Lung (tissue), 12 donors: Measurements from ENCODE around the gene HSF5. TPM values are rescaled to one million over a fixed set of nuclear protein-coding genes. Genes with fewer than 3 reads are reported as not detected.

Experiments used
- ATAC-seq: fragments of 200-7000 bp; cut with Tn5 transposase; one replicate; pipeline ENCODE4 v1.9.1; 2020; ENCODE audit warnings: moderate number of reproducible peaks; ENCODE audit not compliant: insufficient read depth, low FRiP score
- DNase-seq, 3 donors: peaks; one replicate each; pipeline ENCODE4 v3.0.0-alpha.2; 2013 to 2017
- H3K27ac ChIP-seq, 2 donors: one replicate each; pipeline ENCODE4 v1.5.1; 2013; ENCODE audit warnings: mild to moderate bottlenecking in 2 of 2, moderate library complexity in 2 of 2, control low read depth in 1 of 2, inconsistent platforms in 1 of 2, low read depth in 1 of 2, low read length in 1 of 2
- H3K27me3 ChIP-seq, 3 donors: one replicate each; pipeline ENCODE4 v1.5.1; 2013; ENCODE audit warnings: low read length in 2 of 3; ENCODE audit not compliant: control insufficient read depth in 3 of 3, insufficient read depth in 3 of 3
- H3K36me3 ChIP-seq, 4 donors: one replicate each; pipeline ENCODE4 v1.5.1; 2013; ENCODE audit warnings: low read length in 4 of 4, mild to moderate bottlenecking in 1 of 4, moderate library complexity in 1 of 4; ENCODE audit not compliant: control insufficient read depth in 4 of 4, insufficient read depth in 4 of 4
- H3K4me1 ChIP-seq, 5 donors: one replicate each; pipeline ENCODE4 v1.5.1; 2013; ENCODE audit warnings: low read length in 5 of 5, mild to moderate bottlenecking in 2 of 5, moderate library complexity in 1 of 5; ENCODE audit not compliant: control insufficient read depth in 5 of 5, insufficient read depth in 5 of 5
- H3K4me3 ChIP-seq: one replicate; pipeline ENCODE4 v1.5.1; 2013; ENCODE audit warnings: mild to moderate bottlenecking, control low read depth, moderate library complexity
- H3K9ac ChIP-seq, 2 donors: one replicate each; pipeline ENCODE4 v1.5.1; 2013; ENCODE audit warnings: low read length in 2 of 2, control low read depth in 1 of 2; ENCODE audit not compliant: insufficient read depth in 1 of 2
- H3K9me3 ChIP-seq, 4 donors: one replicate each; pipeline ENCODE4 v1.5.1; 2013; ENCODE audit warnings: low read length in 3 of 4, mild to moderate bottlenecking in 1 of 4, moderate library complexity in 1 of 4; ENCODE audit not compliant: control insufficient read depth in 4 of 4, insufficient read depth in 3 of 4
- CTCF ChIP-seq: IDR thresholded peaks from 2 replicates; pipeline ENCODE4 v1.5.1; 2012; ENCODE audit warnings: mild to moderate bottlenecking; ENCODE audit errors: control extremely low read depth, extremely low read depth
- WGBS, 2 donors: extraction: QIAGEN DNeasy Blood & Tissue Kit; methylation state at CpG; one replicate each; pipeline ENCODE4 v1.1.7; 2013; 5-methylcytosine and 5-hydroxymethylcytosine counted together
- polyA plus RNA-seq, 2 donors: library from polyadenylated mRNA; stranded (reverse); fragments of 200-250 nt; gene quantifications; one replicate each; pipeline ENCODE4 v1.2.1, GENCODE V29; 2013
- total RNA-seq, 2 donors: library from RNA; depleted of rRNA in 1 of 2; stranded (reverse); fragments of >200 nt in 1 of 2; gene quantifications; one replicate each; pipeline ENCODE4 v1.2.1, GENCODE V29; 2014 to 2021
- donor health status: control.
- donor health status: control.
- donor health status: Bipolar disorder and iron deficiency.
- donor health status: healthy.
- donor health status: DM: yes; HTN: yes; CAD: no.

Gene HSF5
- total and polyA plus RNA-seq, 4 donors: 0.02 to 0.17 (median 0.08) TPM

GRCh38 chr17:58527949-58528348, 39.7 kb upstream of the HSF5 start:
- H3K4me1 ChIP-seq: peaks cover 0 to 68% (median 16%) of the 10 kb centered on the region in 5 donors
- H3K9ac ChIP-seq: no peak overlapping the region
- H3K27ac ChIP-seq: peak overlapping the region in 1 of 2 donors; percentile 29
- peaks cover 0 to 7% (median 0%) of the 10 kb centered on the region in 3 donors for H3K27me3 ChIP-seq
- ATAC-seq (no peak), DNase-seq (no peak)
- H3K9me3 ChIP-seq: no peaks in the 10 kb centered on the region
- H3K36me3 ChIP-seq: peaks cover 0 to 2% (median 0%) of the 10 kb centered on the region in 4 donors
- WGBS, 2 donors: 55 to 63% methylated on average over 3 of the region's 3 CpGs
- no peak overlapping the region for H3K4me3 ChIP-seq
- TF ChIP-seq CTCF: no peak

DNA sequence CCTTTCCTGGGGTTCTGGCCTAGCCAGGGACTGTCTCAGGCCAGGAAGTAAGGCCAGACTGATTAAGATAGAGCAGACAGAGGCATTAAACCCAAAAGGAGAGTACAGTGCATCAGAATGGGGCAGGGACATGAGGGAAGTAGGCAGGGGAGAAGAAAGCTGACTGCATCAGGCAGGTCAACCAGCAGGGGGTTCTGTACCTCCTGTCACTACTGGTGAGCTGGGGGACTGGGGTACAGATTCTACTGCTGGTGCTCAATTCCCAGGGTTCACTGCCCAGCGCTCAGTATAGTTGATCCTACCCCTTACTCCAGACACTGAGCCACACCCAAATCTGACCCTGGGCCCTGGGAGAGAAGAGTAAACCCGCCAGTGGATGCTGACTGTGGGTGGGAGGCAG, 39.1 kb upstream of the HSF5 start:
- 86 to 93% methylated on average over 2 of the region's 2 CpGs for WGBS, 2 donors
- Histone ChIP-seq H3K27me3 (peaks cover 0 to 3% (median 0%) of the 10 kb centered on the region in 3 donors), H3K27ac (peak overlapping the region; percentile 5 to 29), H3K36me3 (peaks cover 0 to 2% (median 0%) of the 10 kb centered on the region in 4 donors), H3K9ac (no peak overlapping the region), H3K4me3 (no peak overlapping the region), H3K9me3 (no peaks in the 10 kb centered on the region), H3K4me1 (peaks cover 0 to 63% (median 16%) of the 10 kb centered on the region in 5 donors)
- no peak for TF ChIP-seq CTCF
- ATAC-seq (no peak), DNase-seq (no peak)

DNA sequence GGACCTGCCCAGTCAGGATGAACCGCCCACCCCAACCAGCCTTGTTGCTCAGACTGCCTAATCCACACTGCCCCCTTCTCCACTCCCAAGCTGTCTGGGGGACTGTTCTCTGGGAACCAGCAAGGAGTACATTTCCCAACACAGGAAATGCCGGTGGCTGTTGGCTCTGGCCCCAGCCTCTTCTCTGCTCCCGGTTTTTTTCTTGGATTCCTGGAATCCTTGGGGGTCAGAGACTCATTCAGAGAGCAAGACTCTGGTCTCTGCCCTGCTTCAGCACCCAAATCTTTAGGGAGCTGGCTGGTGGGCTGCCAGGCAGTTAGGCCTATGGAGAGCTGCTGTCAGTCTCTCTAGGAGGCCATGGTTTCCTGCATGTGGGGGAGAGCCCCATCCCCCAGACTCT, 37.0 kb upstream of the HSF5 start:
- Histone ChIP-seq H3K4me1 (peaks cover 0 to 48% (median 16%) of the 10 kb centered on the region in 5 donors), H3K27me3 (no peaks in the 10 kb centered on the region), H3K4me3 (no peak overlapping the region), H3K9ac (peak overlapping the region in 1 of 2 donors; percentile 71), H3K27ac (peak overlapping the region; percentile 71 to 77), H3K9me3 (no peaks in the 10 kb centered on the region), H3K36me3 (peaks cover 0 to 4% (median under 1%) of the 10 kb centered on the region in 4 donors)
- ATAC-seq (no peak), DNase-seq (peak; percentile 87 to 95 (median 92))
- TF ChIP-seq CTCF: no peak
- 36 to 44% methylated on average over 3 of the region's 3 CpGs for WGBS, 2 donors

GRCh38 chr17:58521680-58522079, 33.5 kb upstream of the HSF5 start:
- WGBS, 2 donors: 94 to 95% methylated on average over 10 of the region's 10 CpGs

More at GRCh38 chr17:58521680-58522079, 33.5 kb upstream of the HSF5 start:
- Histone ChIP-seq H3K4me3 (no peak overlapping the region), H3K27me3 (no peaks in the 10 kb centered on the region), H3K9me3 (no peaks in the 10 kb centered on the region), H3K27ac (no peak overlapping the region), H3K9ac (no peak overlapping the region), H3K4me1 (peaks cover 0 to 33% (median 15%) of the 10 kb centered on the region in 5 donors), H3K36me3 (peaks cover 0 to 4% (median under 1%) of the 10 kb centered on the region in 4 donors)
- no peak for ATAC-seq
- no peak for TF ChIP-seq CTCF
- DNase-seq: no peak
